Mucosa of stomach (tissue), 1 donor: ENCODE results near the gene CTXN3.

Source experiments
- H3K27me3 ChIP-seq: one replicate; pipeline ENCODE4 v1.7.0; 2013; ENCODE audit warnings: mild to moderate bottlenecking, low read length; ENCODE audit not compliant: control insufficient read depth, insufficient read depth
- H3K36me3 ChIP-seq: one replicate; pipeline ENCODE4 v1.7.0; 2013; ENCODE audit warnings: low read length; ENCODE audit not compliant: control insufficient read depth, insufficient read depth
- H3K4me1 ChIP-seq: one replicate; pipeline ENCODE4 v1.7.0; 2013; ENCODE audit warnings: mild to moderate bottlenecking, low read length; ENCODE audit not compliant: control insufficient read depth, insufficient read depth
- H3K4me3 ChIP-seq: one replicate; pipeline ENCODE4 v1.7.0; 2013; ENCODE audit warnings: low read length
- H3K9ac ChIP-seq: one replicate; pipeline ENCODE4 v1.7.0; 2013; ENCODE audit warnings: mild to moderate bottlenecking, low read length, moderate library complexity
- H3K9me3 ChIP-seq: one replicate; pipeline ENCODE4 v1.7.0; 2013; ENCODE audit warnings: mild to moderate bottlenecking, low read length, moderate library complexity; ENCODE audit not compliant: control insufficient read depth
- donor health status: Pancreatic carcinoma.

CTXN3 gene

GRCh38 chr5:127684726-127685467, 36.0 kb downstream of the CTXN3 start:
- Histone ChIP-seq H3K9me3 (no peaks in the 10 kb centered on the region), H3K36me3 (no peaks in the 10 kb centered on the region), H3K9ac (no peak overlapping the region), H3K27me3 (no peaks in the 10 kb centered on the region), H3K4me1 (no peaks in the 10 kb centered on the region), H3K4me3 (no peak overlapping the region)

GRCh38 chr5:127685662-127686061, 36.8 kb downstream of the CTXN3 start:
- Histone ChIP-seq H3K27me3 (no peaks in the 10 kb centered on the region), H3K4me3 (no peak overlapping the region), H3K4me1 (no peaks in the 10 kb centered on the region), H3K9ac (no peak overlapping the region), H3K9me3 (no peaks in the 10 kb centered on the region), H3K36me3 (no peaks in the 10 kb centered on the region)

GRCh38 chr5:127686424-127686823, 37.5 kb downstream of the CTXN3 start:
- Histone ChIP-seq H3K4me3 (no peak overlapping the region), H3K27me3 (no peaks in the 10 kb centered on the region), H3K4me1 (no peaks in the 10 kb centered on the region), H3K9me3 (no peaks in the 10 kb centered on the region), H3K9ac (no peak overlapping the region), H3K36me3 (no peaks in the 10 kb centered on the region)

- Histone ChIP-seq H3K9me3 (no peaks in the 10 kb centered on the region), H3K4me3 (no peak overlapping the region), H3K27me3 (no peaks in the 10 kb centered on the region), H3K4me1 (no peaks in the 10 kb centered on the region), H3K9ac (no peak overlapping the region), H3K36me3 (no peaks in the 10 kb centered on the region)
Observed at GRCh38 chr5:127694518-127695171, 45.8 kb downstream of the CTXN3 start.

GRCh38 chr5:127695346-127695745, 46.5 kb downstream of the CTXN3 start:
- H3K27me3 ChIP-seq, result no peaks in the 10 kb centered on the region
- H3K4me1 ChIP-seq, result no peaks in the 10 kb centered on the region
- H3K9ac ChIP-seq, result no peak overlapping the region
- H3K9me3 ChIP-seq, result no peaks in the 10 kb centered on the region
- no peaks in the 10 kb centered on the region for H3K36me3 ChIP-seq
- no peak overlapping the region for H3K4me3 ChIP-seq

GRCh38 chr5:127696683-127697082, 47.8 kb downstream of the CTXN3 start:
- Histone ChIP-seq H3K4me1 (no peaks in the 10 kb centered on the region), H3K36me3 (no peaks in the 10 kb centered on the region), H3K4me3 (no peak overlapping the region), H3K27me3 (no peaks in the 10 kb centered on the region), H3K9ac (no peak overlapping the region), H3K9me3 (no peaks in the 10 kb centered on the region)

GRCh38 chr5:127697894-127698600, 49.2 kb downstream of the CTXN3 start:
- H3K4me1 ChIP-seq, result no peaks in the 10 kb centered on the region
- no peak overlapping the region for H3K4me3 ChIP-seq
- H3K9ac ChIP-seq, result no peak overlapping the region
- no peaks in the 10 kb centered on the region for H3K36me3 ChIP-seq
- no peaks in the 10 kb centered on the region for H3K27me3 ChIP-seq
- no peaks in the 10 kb centered on the region for H3K9me3 ChIP-seq

GRCh38 chr5:127699416-127699815, 50.5 kb downstream of the CTXN3 start:
- Histone ChIP-seq H3K9me3 (no peaks in the 10 kb centered on the region), H3K27me3 (no peaks in the 10 kb centered on the region), H3K4me3 (no peak overlapping the region), H3K36me3 (no peaks in the 10 kb centered on the region), H3K4me1 (no peaks in the 10 kb centered on the region), H3K9ac (no peak overlapping the region)

GRCh38 chr5:127700237-127700766, 51.4 kb downstream of the CTXN3 start:
- Histone ChIP-seq H3K36me3 (no peaks in the 10 kb centered on the region), H3K9ac (no peak overlapping the region), H3K9me3 (no peaks in the 10 kb centered on the region), H3K4me1 (no peaks in the 10 kb centered on the region), H3K4me3 (no peak overlapping the region), H3K27me3 (no peaks in the 10 kb centered on the region)

GRCh38 chr5:127702434-127702833, 53.6 kb downstream of the CTXN3 start:
- H3K4me1 ChIP-seq, result no peaks in the 10 kb centered on the region
- H3K36me3 ChIP-seq, result no peaks in the 10 kb centered on the region
- H3K4me3 ChIP-seq, result no peak overlapping the region
- H3K9me3 ChIP-seq, result no peaks in the 10 kb centered on the region
- peaks cover 3% of the 10 kb centered on the region for H3K27me3 ChIP-seq
- H3K9ac ChIP-seq, result no peak overlapping the region

GRCh38 chr5:127702926-127703561, 54.2 kb downstream of the CTXN3 start, which contains the start of gene CCDC192:
CCDC192 (plus strand) TSS chr5:127703391; CDS start chr5:127703446, 55 bp downstream.
- peaks cover 3% of the 10 kb centered on the region for H3K27me3 ChIP-seq
- no peaks in the 10 kb centered on the region for H3K36me3 ChIP-seq
- H3K4me1 ChIP-seq, result no peaks in the 10 kb centered on the region
- no peaks in the 10 kb centered on the region for H3K9me3 ChIP-seq
- H3K4me3 ChIP-seq, result no peak within 1 kb of the TSS
- no peak within 1 kb of the TSS for H3K9ac ChIP-seq
